Stimulated activated CD4-positive, alpha-beta T cell treated with anti-CD3 and anti-CD28 coated beads, Interleukin-4, amount 100 ng/mL, for 4 hours (primary cell): ENCODE results near the gene DCLK1.
"Not testable (repeated sequence)": the region's sequence is repeated elsewhere in the genome, so short reads cannot be mapped to it uniquely, and the experiment has no call there.

ENCODE experiments used
- DNase-seq, 2 experiments: peaks; one replicate each; pipeline ENCODE4 v3.0.0-alpha.2; 2020

DCLK1 gene

DNA sequence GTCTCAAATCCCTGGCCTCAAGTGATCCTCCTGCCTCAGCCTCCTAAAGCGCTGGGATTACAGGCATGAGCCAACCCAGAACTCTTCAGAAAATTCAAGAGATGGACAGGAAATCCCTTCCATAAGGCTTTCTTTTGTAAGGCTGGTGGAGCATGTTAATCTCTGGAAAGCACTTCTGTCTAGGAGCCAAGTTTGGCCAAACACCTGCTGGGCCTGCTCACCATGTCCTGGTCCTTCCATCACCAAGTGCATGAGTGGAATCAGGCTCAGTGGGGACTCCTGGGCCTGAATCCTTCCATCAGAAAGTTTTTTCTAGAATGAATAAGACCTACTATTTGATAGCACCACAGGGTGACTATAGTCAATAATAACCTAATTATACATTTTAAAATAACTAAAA lies 148.0 kb downstream of the DCLK1 start:
- no peak for DNase-seq

DNA sequence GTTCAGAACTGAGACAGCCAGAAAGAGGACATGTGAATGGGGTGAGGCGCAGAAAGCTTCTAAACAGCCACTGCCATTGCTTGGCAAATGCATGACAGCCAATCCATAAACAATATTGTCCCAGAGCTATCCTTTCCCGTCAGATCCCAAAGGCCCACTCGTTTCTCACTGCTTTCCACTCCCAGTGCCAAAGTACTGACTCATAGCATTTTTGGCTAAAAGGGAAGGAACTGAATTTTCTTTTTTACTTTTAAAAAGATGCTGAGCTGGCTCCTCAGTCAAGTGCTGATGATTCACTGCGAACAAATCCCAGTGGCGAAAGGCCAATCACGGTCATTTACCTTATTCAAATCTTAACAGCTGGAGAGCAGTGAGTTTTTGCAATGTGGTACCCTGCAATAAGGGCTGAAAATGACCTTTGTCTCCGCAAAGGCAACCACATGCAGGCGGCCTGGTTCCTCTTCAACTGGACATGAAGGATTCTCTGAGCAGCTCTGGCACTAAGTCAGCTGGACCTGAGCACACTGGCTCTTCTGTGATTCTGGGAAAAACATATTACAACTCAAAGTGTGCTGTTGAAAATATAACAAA lies 151.7 kb downstream of the DCLK1 start:
- no peak for DNase-seq

DNA sequence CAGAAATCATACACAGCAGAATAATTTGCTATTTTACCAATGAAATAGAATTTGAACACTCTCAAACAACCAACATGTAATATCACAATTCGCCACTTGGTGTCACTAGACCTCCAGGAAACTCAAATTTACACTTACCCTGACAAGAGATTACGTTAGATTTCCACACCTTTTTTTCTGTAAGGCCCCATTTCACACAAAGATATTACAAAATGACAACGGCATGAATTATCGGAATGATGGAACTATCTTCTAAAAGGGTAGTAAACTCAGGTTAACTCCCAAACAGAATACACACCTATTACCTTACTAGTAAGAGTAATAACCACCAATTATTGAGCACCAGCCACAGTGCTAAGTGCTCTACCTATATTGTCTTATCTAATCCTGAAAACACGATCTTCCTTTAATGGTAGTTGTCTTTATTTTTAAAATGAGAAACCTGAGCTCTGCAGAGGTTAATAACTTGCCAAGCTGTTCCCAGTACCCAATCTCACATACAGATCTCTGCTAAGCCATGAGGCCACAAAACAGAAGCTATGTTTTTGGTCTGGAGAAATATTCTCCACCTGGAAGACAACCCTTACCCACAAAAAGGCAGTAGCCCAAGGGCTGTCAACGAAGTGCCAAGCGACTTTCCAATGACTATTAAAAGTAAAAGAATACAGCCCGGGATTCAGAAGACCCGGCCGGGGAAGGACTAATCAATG lies 152.4 kb downstream of the DCLK1 start:
- no peak for DNase-seq

DNA sequence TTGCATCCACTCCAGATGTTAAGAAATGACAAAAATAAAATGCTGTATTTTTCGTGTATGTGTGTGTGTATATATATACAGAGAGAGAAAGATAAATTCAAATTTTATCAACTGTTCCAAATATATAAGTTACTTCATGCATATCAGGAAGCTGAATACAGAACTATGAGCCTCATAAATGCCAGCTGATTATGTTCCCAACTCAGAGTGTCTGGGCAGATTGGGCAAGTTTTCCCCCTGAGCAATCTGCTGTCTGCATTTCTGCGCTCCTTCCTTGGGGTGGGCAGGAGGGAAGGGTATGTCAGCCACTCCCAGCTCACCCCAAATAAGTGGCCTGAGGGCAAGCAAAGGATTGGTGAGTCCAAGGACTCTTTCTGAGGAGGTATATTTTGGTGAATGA lies 154.1 kb downstream of the DCLK1 start:
- no peak for DNase-seq

DNA sequence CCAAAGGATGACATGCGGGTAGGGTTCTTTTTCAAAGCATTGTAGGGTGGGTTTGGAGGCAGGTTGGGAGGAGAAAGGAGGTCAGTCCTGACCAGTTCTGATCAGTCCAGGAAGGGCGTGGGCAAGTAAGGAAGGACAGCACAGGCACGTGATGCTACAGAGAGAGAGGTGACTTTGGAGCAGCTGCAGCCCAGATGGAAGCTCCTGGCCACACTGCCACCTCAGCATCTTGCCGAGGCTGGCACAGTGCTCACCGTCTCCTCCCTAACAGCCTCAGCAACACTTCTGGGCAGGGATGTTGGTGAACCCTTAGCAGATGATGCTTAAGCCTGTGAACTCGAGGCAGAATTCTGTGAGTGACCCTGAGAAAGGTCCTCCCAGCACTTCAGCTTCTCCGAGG lies 155.1 kb downstream of the DCLK1 start:
- no peak for DNase-seq

DNA sequence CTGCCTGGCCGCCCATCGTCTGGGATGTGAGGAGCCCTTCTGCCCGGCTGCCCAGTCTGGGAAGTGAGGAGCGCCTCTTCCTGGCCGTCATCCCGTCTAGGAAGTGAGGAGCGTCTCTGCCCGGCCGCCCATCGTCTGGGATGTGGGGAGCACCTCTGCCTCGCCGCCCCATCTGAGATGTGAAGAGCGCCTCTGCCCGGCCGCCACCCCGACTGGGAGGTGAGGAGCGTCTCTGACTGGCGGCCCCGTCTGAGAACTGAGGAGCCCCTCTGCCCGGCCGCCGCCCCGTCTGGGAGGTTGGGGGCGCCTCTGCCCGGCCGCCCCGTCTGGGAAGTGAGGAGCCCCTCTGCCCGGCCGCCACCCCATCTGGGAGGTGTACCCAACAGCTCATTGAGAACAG lies 164.2 kb downstream of the DCLK1 start:
- not testable (repeated sequence) for DNase-seq

DNA sequence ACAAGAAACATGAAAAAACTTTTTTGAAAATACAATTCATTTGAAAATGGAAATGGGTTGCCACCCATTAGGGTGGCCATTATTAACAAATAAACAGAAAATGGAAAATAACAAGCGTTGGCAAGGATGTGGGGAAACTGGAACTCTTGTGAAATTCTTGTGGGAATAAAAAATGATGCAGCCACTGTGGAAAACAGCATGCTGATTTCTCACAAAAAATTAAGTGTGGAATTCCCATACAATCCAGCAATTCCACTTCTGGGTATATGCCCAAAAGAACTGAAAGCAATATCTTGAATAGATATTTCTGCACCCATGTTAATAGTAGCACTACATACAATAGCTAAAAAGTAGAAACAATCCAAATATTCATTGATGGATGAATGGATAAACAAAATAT lies 165.2 kb downstream of the DCLK1 start:
- DNase-seq, result no peak

DNA sequence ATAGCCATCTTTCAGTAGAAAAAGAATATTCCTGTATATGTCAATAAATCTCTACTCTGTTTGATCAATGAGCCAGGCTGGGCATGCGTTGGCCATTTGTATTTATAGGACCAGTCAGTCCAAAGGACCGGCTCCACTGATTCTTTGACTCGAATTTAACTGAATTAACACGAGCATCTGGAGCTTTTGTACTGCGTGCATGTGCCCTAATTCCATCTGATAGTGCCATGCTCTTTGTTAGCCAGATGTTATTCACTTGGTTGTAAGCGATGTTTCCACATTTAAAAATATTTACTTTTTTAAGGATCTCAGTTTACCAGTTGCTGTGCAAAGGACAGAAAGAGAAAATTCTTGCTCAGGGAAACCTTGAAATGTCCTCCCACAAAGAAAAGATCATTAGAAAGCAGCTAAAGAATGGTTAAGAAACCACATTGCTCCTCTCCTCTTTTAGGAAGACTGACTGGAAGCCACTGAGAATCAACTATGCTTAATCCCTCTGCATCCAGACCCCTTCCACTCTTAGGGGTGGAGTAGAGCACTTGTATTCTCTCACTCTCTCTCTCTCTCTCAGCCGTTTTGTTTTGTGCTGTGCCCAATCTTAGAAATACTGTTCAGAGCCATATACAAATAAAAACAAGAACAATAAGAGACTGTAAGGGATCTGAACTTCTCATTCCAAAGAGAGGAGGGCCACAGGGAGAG lies 165.8 kb downstream of the DCLK1 start:
- DNase-seq, result no peak

DNA sequence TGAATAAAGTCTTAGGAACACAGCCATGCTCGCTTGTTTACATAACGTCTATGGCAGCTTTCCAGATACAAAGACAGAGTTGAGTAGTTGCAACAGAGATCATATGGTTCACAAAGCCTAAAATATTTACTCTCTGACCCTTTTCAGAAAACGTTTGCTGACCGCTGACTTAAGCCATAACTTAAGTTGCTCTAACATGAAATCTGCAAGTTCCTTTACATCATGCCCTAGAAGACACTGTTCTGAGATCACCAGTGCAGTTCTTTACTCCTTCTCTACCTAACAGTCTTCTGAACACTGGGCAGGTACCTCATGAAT lies 166.4 kb downstream of the DCLK1 start:
- no peak for DNase-seq

DNA sequence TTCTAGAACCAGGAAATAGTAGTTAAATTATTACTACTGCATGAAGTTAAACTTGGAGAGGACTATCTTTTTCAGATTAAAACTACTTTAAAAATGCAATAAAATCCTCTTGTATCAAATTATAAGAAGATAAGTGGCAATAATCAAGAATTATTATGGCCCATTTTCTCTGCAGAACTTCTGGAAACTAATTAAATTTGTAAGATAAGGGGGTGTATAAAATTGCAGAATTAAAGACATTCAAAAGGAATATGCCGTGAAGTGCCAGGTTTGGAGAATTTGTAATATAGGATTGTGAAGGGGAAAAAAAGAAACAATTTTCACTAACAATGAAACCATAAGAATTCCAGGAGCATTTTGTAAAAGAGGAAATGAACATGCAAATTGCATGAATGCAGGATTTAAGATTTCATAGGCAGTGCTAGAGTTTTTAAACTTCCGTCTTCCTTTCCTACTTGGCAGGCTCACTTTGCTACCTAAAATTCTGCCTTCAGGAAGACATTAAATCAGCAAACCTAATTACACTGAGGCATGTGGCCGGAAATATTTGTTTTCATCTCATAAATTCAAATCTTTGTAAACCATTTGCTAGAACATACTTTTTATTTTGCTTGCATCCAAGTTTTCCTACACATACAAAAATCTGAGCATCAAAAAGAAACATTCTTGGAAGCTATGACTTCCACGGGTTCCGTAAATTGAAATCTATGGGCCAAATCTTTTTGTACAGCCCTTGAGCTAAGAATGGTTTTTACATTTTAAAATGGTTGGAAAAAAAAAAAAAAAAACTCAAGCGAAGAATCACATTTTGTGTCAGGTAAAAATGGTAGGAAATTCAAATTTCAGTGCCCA lies 166.9 kb downstream of the DCLK1 start:
- DNase-seq, result no peak

DNA sequence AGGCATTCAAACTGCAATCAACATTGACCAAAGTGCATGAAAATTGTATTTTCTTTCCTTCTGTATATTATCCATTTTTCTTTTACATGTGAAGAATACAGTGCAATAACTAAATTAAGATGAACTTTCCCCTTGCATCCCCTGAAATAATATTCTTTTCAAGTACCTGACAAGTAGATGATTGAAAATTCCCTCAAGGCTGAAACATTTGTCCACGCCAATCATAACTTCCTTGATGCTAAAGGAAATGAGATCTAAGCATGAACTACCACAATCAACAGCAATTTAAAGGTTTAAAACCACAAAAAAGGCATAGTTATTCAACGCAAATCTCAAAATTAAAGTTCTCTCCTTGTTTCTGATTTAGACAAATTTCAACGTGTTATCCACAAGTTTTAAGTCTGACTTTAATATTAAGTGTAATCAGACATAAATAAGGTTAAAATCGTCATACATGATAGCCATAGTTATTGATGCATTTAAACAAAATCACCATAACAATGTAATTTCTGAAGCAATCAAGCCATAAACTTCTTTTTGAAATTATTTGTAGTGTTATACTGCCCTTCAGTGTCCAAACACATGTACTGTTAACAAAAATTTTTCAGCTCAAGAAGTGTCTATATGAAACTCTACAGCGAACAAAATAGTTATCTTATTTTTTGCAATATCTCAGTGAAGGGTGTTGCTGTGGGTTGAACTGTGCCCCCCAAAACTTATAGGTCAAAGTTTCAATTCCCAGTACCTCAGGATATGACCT lies 169.5 kb downstream of the DCLK1 start:
- DNase-seq, result no peak

DNA sequence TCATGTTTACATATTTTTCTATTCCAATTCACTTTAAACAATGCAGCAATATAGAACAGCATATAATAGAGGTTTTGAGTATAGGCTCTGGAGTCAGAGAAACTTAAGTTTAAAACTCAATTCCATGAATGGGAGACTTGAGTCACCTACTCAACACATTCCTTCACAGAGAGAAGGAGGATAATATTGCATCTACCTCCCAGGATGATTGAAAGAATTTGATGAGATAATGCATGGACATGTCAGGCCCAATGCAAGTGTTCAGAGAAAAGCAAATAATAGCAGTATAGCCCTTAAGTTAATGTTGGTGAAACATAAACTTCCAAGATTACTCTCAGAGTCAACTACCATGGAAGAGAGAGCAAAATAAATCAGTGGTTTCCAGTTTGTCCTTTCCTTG lies 170.2 kb downstream of the DCLK1 start:
- DNase-seq, result no peak

DNA sequence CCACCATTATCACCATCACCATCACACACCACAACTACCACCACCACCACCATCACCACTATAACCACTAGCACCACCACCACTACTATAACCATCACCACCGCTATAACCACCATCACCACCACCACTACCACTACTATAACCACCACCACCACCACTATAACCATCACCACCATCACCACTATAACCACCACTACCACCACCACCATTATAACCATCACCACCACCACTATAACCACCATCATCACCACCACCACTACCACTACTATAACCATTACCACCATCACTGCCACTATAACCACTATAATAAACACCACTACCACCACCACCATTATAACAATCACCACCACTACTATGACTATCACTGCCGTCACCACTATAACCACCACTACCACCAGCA lies 173.2 kb downstream of the DCLK1 start:
- no peak for DNase-seq

DNA sequence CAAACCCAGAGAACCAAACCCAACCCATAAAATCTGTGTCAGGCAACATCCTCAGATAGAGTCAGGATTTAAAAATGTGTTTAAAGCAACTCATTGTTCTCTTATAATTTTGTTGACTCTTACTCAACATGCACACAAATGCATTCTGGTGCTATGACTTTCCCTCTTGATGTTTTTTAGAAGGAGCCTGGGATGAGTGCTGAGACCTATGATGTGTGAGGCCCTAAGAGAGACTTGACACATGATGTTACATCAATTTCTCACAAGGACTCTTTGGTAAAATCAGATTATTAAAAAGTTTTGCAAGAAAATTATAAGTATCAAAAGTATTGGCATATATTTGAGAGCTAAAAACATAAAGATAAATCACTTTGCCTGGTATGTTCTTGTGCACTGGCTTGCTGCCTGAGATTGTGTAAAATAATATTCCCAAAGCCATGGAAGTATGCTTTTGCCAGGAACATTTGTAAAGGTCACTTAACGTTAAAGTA lies 173.9 kb downstream of the DCLK1 start:
- DNase-seq, result no peak

DNA sequence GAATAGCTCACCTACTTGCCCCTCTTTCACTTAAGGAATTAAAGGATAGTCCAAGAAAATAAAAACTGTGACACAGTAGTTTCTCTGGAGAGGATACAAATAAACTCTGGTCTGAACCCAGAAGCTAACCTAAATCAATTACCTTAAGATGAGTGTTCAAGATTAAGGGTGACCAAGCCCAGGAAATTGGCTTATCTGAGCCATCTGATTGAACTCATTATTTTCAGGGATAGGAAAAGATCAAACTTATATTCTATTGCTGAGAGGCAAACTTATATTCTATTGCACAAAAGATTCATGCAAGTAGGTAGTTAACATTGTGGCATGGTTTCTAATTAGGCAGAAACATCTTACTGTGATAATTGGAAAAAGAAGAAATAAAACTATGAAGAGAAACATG lies 175.1 kb downstream of the DCLK1 start:
- no peak for DNase-seq

DNA sequence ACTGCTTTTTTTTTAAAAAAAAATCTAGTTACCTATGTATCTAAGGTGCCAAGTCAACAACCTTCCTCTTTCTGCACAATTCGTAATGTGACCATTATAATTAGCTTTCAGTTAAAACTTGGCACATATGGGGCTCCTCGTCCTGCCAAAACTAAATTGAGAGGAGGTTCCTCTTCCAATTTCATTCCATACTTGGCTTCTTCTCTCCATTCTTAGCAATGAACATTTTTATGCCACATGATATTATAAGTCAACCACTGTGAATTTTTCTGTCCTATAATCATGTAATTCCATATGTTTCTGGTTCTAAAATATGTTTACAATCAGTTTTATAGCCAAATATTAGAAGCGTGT lies 177.0 kb downstream of the DCLK1 start:
- DNase-seq, result no peak

DNA sequence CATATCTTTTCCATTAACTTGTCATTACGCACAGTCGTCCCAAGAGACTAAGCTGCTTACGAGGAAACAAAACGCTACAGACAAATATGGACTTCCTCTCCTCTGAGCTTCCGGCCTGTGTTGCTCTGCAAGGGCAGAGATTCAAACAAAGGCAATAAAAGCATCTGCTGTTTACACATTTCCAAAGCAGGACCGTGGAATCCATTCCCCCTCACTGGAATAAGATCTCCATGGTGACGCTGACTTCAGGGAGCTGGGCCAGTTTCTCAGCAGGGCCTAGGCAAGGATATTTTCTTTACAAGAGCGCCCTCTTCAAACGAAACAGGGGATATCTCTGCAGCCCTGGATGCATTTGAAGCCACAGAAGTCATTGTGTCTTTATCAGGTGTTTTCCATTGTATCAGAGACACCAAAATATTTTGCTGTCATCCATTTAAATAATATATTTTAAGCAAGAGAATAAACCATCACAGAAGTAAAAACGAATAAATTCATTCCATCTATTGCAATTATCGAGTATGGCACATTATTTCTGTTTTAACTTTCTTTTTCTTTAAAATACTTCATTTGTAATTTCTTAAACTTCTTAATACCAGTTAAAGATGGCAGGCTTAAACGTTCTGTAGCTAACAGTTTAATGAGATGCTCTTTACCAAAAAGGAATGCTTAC lies 177.5 kb downstream of the DCLK1 start:
- DNase-seq, result no peak

DNA sequence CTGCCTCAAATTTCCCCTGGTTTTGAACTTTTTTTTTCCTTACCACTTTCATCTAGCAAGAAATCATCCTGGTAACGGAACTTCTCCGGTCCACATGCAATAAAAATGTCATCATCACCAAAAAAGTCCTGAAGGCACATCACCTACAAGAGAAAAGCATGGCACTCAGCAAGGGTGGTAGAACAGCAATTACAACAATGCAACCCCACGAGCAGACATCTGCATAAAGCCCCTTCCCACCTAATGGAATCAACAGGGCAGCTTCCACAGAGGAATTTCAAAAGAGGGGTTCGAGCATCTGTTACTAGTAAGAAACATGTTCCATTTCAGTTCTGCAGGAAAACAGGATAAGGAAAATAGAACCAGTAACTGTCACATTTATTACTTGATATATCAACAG lies 183.9 kb downstream of the DCLK1 start:
- DNase-seq, result no peak

DNA sequence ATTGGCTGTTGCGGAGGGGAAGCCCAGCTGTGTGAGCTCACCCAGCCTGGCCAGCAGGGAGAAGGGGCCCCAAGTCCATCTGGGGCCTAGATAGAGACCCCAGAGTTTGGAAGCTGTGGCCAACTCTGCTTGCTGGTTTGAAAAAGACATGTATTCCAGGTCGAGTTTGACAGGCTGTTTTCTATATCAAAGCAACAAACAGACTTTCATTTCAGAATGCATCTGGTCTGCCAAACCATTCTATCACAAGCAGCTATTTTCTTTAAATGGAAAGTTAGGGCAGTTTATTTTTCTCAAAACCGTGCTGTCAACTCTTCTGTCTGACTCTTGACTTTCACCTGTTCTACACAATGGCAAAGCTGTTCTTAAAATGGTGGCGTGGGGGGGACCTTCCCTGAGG lies 185.8 kb downstream of the DCLK1 start:
- no peak for DNase-seq

DNA sequence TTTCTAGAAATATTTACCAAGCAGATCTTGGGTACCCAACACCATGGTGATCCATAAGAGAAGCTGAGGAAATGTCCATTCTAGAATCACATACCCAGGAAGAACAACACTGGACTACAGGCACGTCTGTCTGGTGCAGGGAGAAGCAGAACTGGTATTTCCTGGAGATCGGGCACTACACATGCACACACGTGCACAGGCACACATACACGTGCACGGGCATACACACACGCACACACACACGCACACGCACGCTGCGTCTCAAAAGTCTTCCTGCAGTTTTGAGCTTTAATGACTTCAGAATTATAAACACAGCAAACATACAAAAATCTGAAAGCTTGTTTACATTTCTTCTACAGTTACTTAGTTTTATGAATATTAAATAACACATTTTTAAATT lies 189.8 kb downstream of the DCLK1 start:
- no peak for DNase-seq

DNA sequence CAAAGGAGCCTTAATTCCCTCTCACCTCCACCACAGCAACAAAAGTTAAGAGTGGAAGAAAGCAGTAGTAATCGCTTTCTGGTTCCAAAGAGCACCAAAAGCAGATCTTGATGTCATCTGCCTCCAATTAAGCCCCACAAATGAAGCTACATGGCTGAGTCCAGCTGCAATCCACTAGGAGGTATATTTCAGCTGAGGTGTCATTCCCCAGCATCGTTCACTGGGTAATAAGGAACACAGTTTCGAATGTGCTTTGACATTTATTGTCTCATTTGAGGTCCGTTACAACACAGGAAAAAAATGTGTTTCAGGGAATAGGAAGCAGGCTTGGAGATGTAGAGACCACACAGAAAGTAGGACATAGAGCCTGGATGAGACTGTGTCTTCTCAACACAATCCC lies 190.4 kb downstream of the DCLK1 start:
- DNase-seq, result no peak

DNA sequence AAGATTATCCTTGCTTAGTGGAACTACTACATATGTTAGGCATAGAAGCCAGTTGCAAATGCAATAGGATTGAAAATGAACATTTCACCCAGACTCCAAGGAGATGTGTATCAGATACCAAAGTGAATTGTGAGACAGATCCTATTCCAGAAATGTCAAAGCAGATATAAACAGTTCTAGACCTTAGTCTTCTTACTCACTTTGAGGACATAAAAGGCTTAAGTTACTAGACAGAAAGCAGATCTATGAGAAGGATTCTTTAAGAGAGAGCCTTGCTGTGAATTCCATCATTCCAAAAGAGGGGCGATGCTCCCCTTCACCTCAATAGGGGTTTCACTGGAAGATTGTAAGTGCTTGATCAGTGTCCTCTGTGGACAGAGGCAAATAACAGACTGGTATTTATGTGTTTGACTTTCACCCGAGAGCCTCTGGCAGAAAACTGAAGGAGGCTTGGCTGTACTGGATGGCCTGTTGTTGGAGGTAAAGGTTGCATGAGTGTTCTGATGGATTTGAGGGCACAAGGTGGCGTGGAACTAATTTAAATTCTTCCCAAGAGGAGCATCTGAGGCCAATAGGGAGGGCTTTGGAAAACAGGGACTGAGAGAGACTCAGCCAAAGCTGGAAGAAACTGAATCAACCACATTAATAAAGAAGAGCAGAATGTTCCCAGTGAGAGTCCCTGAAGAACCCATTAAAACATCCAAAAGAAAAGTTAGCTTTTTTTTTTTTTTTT lies 194.8 kb downstream of the DCLK1 start:
- no peak for DNase-seq
